Endothelial cell of umbilical vein (primary cell): ENCODE data around the gene GYPC. TPM values are rescaled to one million over a fixed set of nuclear protein-coding genes. Genes with fewer than 3 reads are reported as not detected.

ENCODE experiments used
- BruUV-seq: library from RNA; stranded (reverse); fragments of 400-500 nt; replicated peaks from 2 replicates; lab custom pipeline; 2021; lab: Mats Ljungman, UMichigan
- CTCF ChIA-PET: fragments of 300-600, 350-600 bp; sonication (Branson Sonifier 250); formaldehyde crosslinking; loops from one replicate; lab custom pipeline; 2021; ENCODE audit warnings: antibody characterized with exemption, inconsistent platforms; lab: Charles Lee
- POLR2A ChIA-PET: fragments of 300-600, 350-600 bp; sonication (Branson Sonifier 250); formaldehyde crosslinking; loops from one replicate; lab custom pipeline; 2021; ENCODE audit warnings: antibody characterized with exemption, inconsistent platforms; lab: Charles Lee
- DNase-seq: peaks from one replicate; pipeline ENCODE4 v3.0.0-alpha.2; 2011; ENCODE audit warnings: low read depth, low spot score
- FAIRE-seq: peaks from 2 replicates; lab custom pipeline; 2011; peaks lifted over from hg19 to GRCh38; lab: Jason Lieb, UNC
- H2AFZ ChIP-seq: 2 replicates; pipeline ENCODE4 v1.6.0; 2012; ENCODE audit warnings: low read depth, low read length, control low read depth, inconsistent platforms
- H3K27ac ChIP-seq: 2 replicates; pipeline ENCODE4 v1.5.1; 2011; ENCODE audit warnings: low read depth, mild to moderate bottlenecking, control low read depth, low read length, moderate library complexity; ENCODE audit not compliant: insufficient read depth
- H3K27me3 ChIP-seq, 2 experiments: 2 replicates each; pipeline versions ENCODE4 v1.6.0 to v1.6.1; 2011; ENCODE audit warnings: low read length in 2 of 2, mixed read lengths in 1 of 2; ENCODE audit not compliant: control insufficient read depth in 2 of 2, insufficient read depth in 2 of 2
- H3K36me3 ChIP-seq, 2 experiments: 2 replicates in 1 of 2; 3 replicates in 1 of 2; pipeline ENCODE4 v1.5.1; 2011; ENCODE audit warnings: low read length in 2 of 2, mild to moderate bottlenecking in 1 of 2, moderate library complexity in 1 of 2; ENCODE audit not compliant: control insufficient read depth in 2 of 2, insufficient read depth in 2 of 2; ENCODE audit errors: extremely low read depth in 1 of 2
- H3K4me1 ChIP-seq: 3 replicates; pipeline ENCODE4 v1.5.1; 2011; ENCODE audit warnings: mild to moderate bottlenecking, low read length; ENCODE audit not compliant: control insufficient read depth, insufficient read depth; ENCODE audit errors: extremely low read depth
- H3K4me2 ChIP-seq: 2 replicates; pipeline ENCODE4 v1.6.1; 2011; ENCODE audit warnings: low read length, control low read depth, mixed read lengths; ENCODE audit not compliant: insufficient read depth
- H3K4me3 ChIP-seq, 3 experiments: fragments of 200-600 bp in 1 of 3; sonication (generic), shearing (Covaris generic) in 1 of 3; replicated peaks in 1 of 3; 2 replicates each; pipeline ENCODE4 v1.5.1; 2011 to 2016; ENCODE audit warnings: control low read depth in 3 of 3, low read length in 3 of 3, mild to moderate bottlenecking in 2 of 3, inconsistent platforms in 1 of 3, low read depth in 1 of 3, moderate library complexity in 1 of 3; ENCODE audit not compliant: insufficient read depth in 1 of 3
- H3K79me2 ChIP-seq: 2 replicates; pipeline ENCODE4 v1.6.0; 2012; ENCODE audit warnings: low read length, inconsistent platforms; ENCODE audit not compliant: control insufficient read depth, insufficient read depth
- H3K9ac ChIP-seq: replicated peaks from 2 replicates; pipeline ENCODE3; 2011; ENCODE audit warnings: low read length, control low read depth; ENCODE audit not compliant: insufficient read depth; ENCODE audit errors: extremely low read depth
- H3K9me1 ChIP-seq: replicated peaks from 3 replicates; pipeline ENCODE4 v1.6.0; 2011; ENCODE audit warnings: mild to moderate bottlenecking, low read length; ENCODE audit not compliant: control insufficient read depth, insufficient read depth; ENCODE audit errors: extremely low read depth
- H3K9me3 ChIP-seq: replicated peaks from 2 replicates; pipeline ENCODE4 v1.5.1; 2012; ENCODE audit warnings: low read length, inconsistent platforms; ENCODE audit not compliant: control insufficient read depth, insufficient read depth
- H4K20me1 ChIP-seq: replicated peaks from 2 replicates; pipeline ENCODE3; 2011; ENCODE audit warnings: mild to moderate bottlenecking, low read length; ENCODE audit not compliant: control insufficient read depth, insufficient read depth; ENCODE audit errors: extremely low read depth
- CTCF ChIP-seq, 2 donors: IDR thresholded peaks; 1 replicate in 1 of 2; 2 replicates in 1 of 2; pipeline ENCODE4 v1.5.1; 2011; ENCODE audit warnings: low read length in 2 of 2, mild to moderate bottlenecking in 2 of 2, moderate library complexity in 2 of 2, control low read depth in 1 of 2, inconsistent platforms in 1 of 2, low read depth in 1 of 2; ENCODE audit not compliant: insufficient read depth in 1 of 2; ENCODE audit errors: extremely low read depth in 1 of 2
- EZH2 ChIP-seq: IDR thresholded peaks from 2 replicates; pipeline ENCODE4 v1.6.1; 2012; ENCODE audit warnings: borderline replicate concordance, low read depth, mild to moderate bottlenecking, moderate library complexity, low read length, inconsistent platforms; ENCODE audit not compliant: severe bottlenecking
- FOS ChIP-seq: IDR thresholded peaks from 2 replicates; pipeline ENCODE4 v1.6.1; 2011; ENCODE audit warnings: mild to moderate bottlenecking, low read length, moderate library complexity, borderline replicate concordance; ENCODE audit not compliant: insufficient read depth
- GATA2 ChIP-seq: IDR thresholded peaks from 2 replicates; pipeline ENCODE4 v1.7.0; 2011; ENCODE audit warnings: low read depth, mild to moderate bottlenecking, moderate library complexity, mixed read lengths, low read length; ENCODE audit not compliant: insufficient read length, insufficient read depth
- JUN ChIP-seq: IDR thresholded peaks from 2 replicates; pipeline ENCODE4 v1.6.1; 2011; ENCODE audit warnings: borderline replicate concordance, low read depth; ENCODE audit not compliant: insufficient read length, insufficient read depth
- MYC ChIP-seq: IDR thresholded peaks from one replicate; pipeline ENCODE4 v1.6.1; 2011; ENCODE audit warnings: mild to moderate bottlenecking, low read depth, low read length
- POLR2A ChIP-seq: IDR thresholded peaks from 2 replicates; pipeline ENCODE4 v1.6.1; 2012; ENCODE audit warnings: low read depth, mild to moderate bottlenecking, control low read depth, low read length
- POLR2AphosphoS5 ChIP-seq: IDR thresholded peaks from 2 replicates; pipeline ENCODE4 v1.6.1; 2012; ENCODE audit warnings: low read depth, mild to moderate bottlenecking, control low read depth, low read length, moderate library complexity; ENCODE audit not compliant: insufficient read depth
- dilution Hi-C: fragments of 300-500 bp; cut with MboI; formaldehyde crosslinking; loops from one replicate; pipeline ENCODE4 v1.15.0; 2019; ENCODE audit warnings: low sequenced_read_pairs; ENCODE audit not compliant: extremely low pct_ligation_motif_present
- intact Hi-C: fragments of 100-400 bp; cut with micrococcal nuclease; formaldehyde crosslinking; loops from one replicate; pipeline ENCODE4 v1.10.0; 2022
- polyA plus RNA-seq, 4 experiments: library from polyadenylated mRNA; depleted of rRNA in 3 of 4; stranded (reverse) in 3 of 4; unstranded in 1 of 4; fragments of >200 nt; gene quantifications; 2 replicates each; pipeline versions ENCODE4 v1.2.1 to v1.2.3, GENCODE V29; 2011 to 2012; ENCODE audit warnings: missing spikeins in 1 of 4
- total RNA-seq: library from RNA; stranded (reverse); gene quantifications from 2 replicates; pipeline ENCODE4 v1.2.3, GENCODE V29; 2021
- TF ChIP-seq, protein P1 (sequence below): IDR thresholded peaks from 2 replicates; pipeline ENCODE4 v1.6.1; 2011; ENCODE audit not compliant: insufficient read depth, insufficient read length

GYPC gene
- total and polyA plus RNA-seq, 2 donors (not counting 3 experiments of a cell fraction or from before 2014, with no cell fraction given) = 3.5 to 13.3 TPM

GRCh38 chr2:126696644-126697520 lies 40.9 kb downstream of the GYPC start:
- CTCF ChIA-PET = interaction anchor here (1.0 kb wide), 1 partner anchor 80 kb away, joined by 3 read pairs; no protein-coding TSS in a partner anchor
- Histone ChIP-seq H3K27ac (no peak overlapping the region), H3K4me3 (no peak overlapping the region), H3K27me3 (no peaks in the 10 kb centered on the region), H3K79me2 (no peaks in the 10 kb centered on the region), H3K4me1 (no peaks in the 10 kb centered on the region), H3K4me2 (no peak overlapping the region), H3K36me3 (no peaks in the 10 kb centered on the region), H2AFZ (no peak overlapping the region), H3K9ac (no peak overlapping the region), H4K20me1 (no peaks in the 10 kb centered on the region), H3K9me3 (no peaks in the 10 kb centered on the region), H3K9me1 (no peaks in the 10 kb centered on the region)
- intact Hi-C loops = no loop called here
- dilution Hi-C loops = no loop called here
- no peak for TF ChIP-seq JUN
- no peak for TF ChIP-seq MYC
- no peak for TF ChIP-seq CTCF (IDR thresholded peaks at IDR 0.05; ENCODE audit: extremely low read depth in 1 of 2, insufficient read depth in 1 of 2, low read depth in 1 of 2, low read length in 2 of 2)
- TF ChIP-seq POLR2A = no peak
- no peak for TF ChIP-seq POLR2AphosphoS5
- no peak for TF ChIP-seq EZH2
- TF ChIP-seq, protein P1, sequence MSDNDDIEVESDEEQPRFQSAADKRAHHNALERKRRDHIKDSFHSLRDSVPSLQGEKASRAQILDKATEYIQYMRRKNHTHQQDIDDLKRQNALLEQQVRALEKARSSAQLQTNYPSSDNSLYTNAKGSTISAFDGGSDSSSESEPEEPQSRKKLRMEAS = no peak
- no peak for TF ChIP-seq FOS
- TF ChIP-seq GATA2 = no peak
- POLR2A ChIA-PET = no interaction called here
- no TSS peak for BruUV-seq
- DNase-seq (no peak), FAIRE-seq (no peak)
